Keratinocyte (primary cell): ENCODE results near the gene IVNS1ABP. TPM values are rescaled to one million over a fixed set of nuclear protein-coding genes. Genes with fewer than 3 reads are reported as not detected.

Source experiments
- DNase-seq: peaks from one replicate; pipeline ENCODE4 v3.0.0-alpha.2; 2011; ENCODE audit warnings: low read depth, missing footprints, low spot score
- FAIRE-seq: peaks from 2 replicates; lab custom pipeline; 2011; peaks lifted over from hg19 to GRCh38; lab: Jason Lieb, UNC
- H2AFZ ChIP-seq: 2 replicates; pipeline ENCODE4 v1.6.0; 2012; ENCODE audit warnings: low read length, control low read depth, inconsistent platforms; ENCODE audit not compliant: control insufficient read depth
- H3K27ac ChIP-seq: 2 replicates; pipeline ENCODE4 v1.5.1; 2011; ENCODE audit warnings: low read length; ENCODE audit not compliant: control insufficient read depth, insufficient read depth
- H3K27me3 ChIP-seq: 3 replicates; pipeline ENCODE4 v1.6.0; 2011; ENCODE audit warnings: low read length; ENCODE audit not compliant: control insufficient read depth, insufficient read depth; ENCODE audit errors: extremely low read depth
- H3K36me3 ChIP-seq, 2 experiments: 2 replicates in 1 of 2; 3 replicates in 1 of 2; pipeline ENCODE4 v1.5.1; 2011; ENCODE audit warnings: low read length in 2 of 2, mild to moderate bottlenecking in 1 of 2; ENCODE audit not compliant: control insufficient read depth in 2 of 2, insufficient read depth in 2 of 2; ENCODE audit errors: extremely low read depth in 1 of 2
- H3K4me1 ChIP-seq: 3 replicates; pipeline ENCODE4 v1.5.1; 2011; ENCODE audit warnings: low read length; ENCODE audit not compliant: control insufficient read depth, insufficient read depth; ENCODE audit errors: extremely low read depth
- H3K4me2 ChIP-seq: 3 replicates; pipeline ENCODE4 v1.6.0; 2011; ENCODE audit warnings: low read depth, low read length; ENCODE audit not compliant: control insufficient read depth, insufficient read depth; ENCODE audit errors: extremely low read depth
- H3K4me3 ChIP-seq, 3 experiments: fragments of 200-600 bp in 1 of 3; sonication (generic) in 1 of 3; 2 replicates in 2 of 3; 3 replicates in 1 of 3; pipeline ENCODE4 v1.5.1; 2011 to 2016; ENCODE audit warnings: low read length in 3 of 3, mild to moderate bottlenecking in 3 of 3, control low read depth in 2 of 3, inconsistent platforms in 1 of 3, low read depth in 1 of 3, mixed read lengths in 1 of 3, mixed run types in 1 of 3, moderate library complexity in 1 of 3; ENCODE audit not compliant: control insufficient read depth in 2 of 3, insufficient read depth in 2 of 3; ENCODE audit errors: extremely low read depth in 1 of 3
- H3K79me2 ChIP-seq: 2 replicates; pipeline ENCODE4 v1.6.0; 2012; ENCODE audit warnings: low read length; ENCODE audit not compliant: control insufficient read depth, insufficient read depth
- H3K9ac ChIP-seq: 3 replicates; pipeline ENCODE4 v1.6.0; 2011; ENCODE audit warnings: low read length; ENCODE audit not compliant: control insufficient read depth, insufficient read depth; ENCODE audit errors: extremely low read depth
- H3K9me1 ChIP-seq: 3 replicates; pipeline ENCODE4 v1.6.0; 2011; ENCODE audit warnings: low read length; ENCODE audit not compliant: control insufficient read depth, insufficient read depth; ENCODE audit errors: extremely low read depth
- H3K9me3 ChIP-seq: 2 replicates; pipeline ENCODE4 v1.5.1; 2012; ENCODE audit warnings: low read depth, low read length; ENCODE audit not compliant: control insufficient read depth
- H4K20me1 ChIP-seq: 3 replicates; pipeline ENCODE4 v1.6.0; 2011; ENCODE audit warnings: low read length; ENCODE audit not compliant: control insufficient read depth, insufficient read depth; ENCODE audit errors: extremely low read depth
- EZH2 ChIP-seq: IDR thresholded peaks from one replicate; pipeline ENCODE4 v1.6.1; 2012; ENCODE audit warnings: inconsistent platforms, mild to moderate bottlenecking, low read length, moderate library complexity
- dilution Hi-C: fragments of 300-500 bp; cut with MboI; formaldehyde crosslinking; loops from one replicate; pipeline ENCODE4 v1.7.0; 2020; ENCODE audit warnings: low sequenced_read_pairs; ENCODE audit not compliant: extremely low pct_ligation_motif_present
- polyA plus RNA-seq, 5 experiments: library from polyadenylated mRNA; depleted of rRNA in 3 of 5; stranded (reverse) in 3 of 5; stranded (forward) in 1 of 5; unstranded in 1 of 5; fragments of >200 nt; gene quantifications; 1 replicate in 1 of 5; 2 replicates in 3 of 5; 3 replicates in 1 of 5; pipeline versions ENCODE4 v1.2.1 to v1.2.3, GENCODE V29; 2011 to 2012; ENCODE audit warnings: missing spikeins in 2 of 5, low read depth in 1 of 5, low replicate concordance in 1 of 5
- TF ChIP-seq, protein P1 (sequence below), 3 experiments: IDR thresholded peaks in 1 of 3; conservative IDR thresholded peaks in 1 of 3; optimal IDR thresholded peaks in 1 of 3; 2 replicates in 2 of 3; 3 replicates in 1 of 3; pipeline versions ENCODE3 to v1.5.1; 2011; ENCODE audit warnings: low read length in 3 of 3, mild to moderate bottlenecking in 3 of 3, moderate library complexity in 2 of 3, control low read depth in 1 of 3, inconsistent platforms in 1 of 3; ENCODE audit not compliant: insufficient read depth in 2 of 3; ENCODE audit errors: extremely low read depth in 1 of 3

The IVNS1ABP gene
- polyA plus RNA-seq, 1 donor (not counting 4 experiments of a cell fraction or from before 2014, with no cell fraction given) = 162 TPM

DNA sequence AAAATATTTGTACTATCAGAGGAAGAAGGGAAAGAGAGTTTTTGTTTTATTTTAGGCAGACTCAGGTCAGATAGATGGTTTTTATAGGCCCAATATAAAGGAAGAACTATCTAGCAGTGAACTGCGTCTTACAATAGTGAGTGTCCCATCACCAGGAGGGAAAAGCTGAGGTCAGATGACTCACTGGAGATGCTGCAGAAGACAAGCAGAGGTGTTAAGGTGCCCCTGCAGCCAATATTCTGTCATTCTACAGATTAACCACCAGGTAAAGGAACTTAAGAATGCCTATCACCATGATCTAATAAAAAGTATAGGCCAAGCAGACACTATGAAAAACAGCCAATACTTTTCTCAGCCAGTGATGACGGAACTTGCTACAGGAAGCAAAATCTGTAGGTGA, 29.6 kb downstream of the IVNS1ABP start:
- Histone ChIP-seq H3K36me3 (no peaks in the 10 kb centered on the region), H3K9ac (no peak overlapping the region), H3K9me3 (no peaks in the 10 kb centered on the region), H3K4me3 (no peak overlapping the region), H3K9me1 (no peaks in the 10 kb centered on the region), H3K79me2 (no peaks in the 10 kb centered on the region), H3K27me3 (no peaks in the 10 kb centered on the region), H3K4me1 (no peaks in the 10 kb centered on the region), H2AFZ (no peak overlapping the region), H4K20me1 (no peaks in the 10 kb centered on the region), H3K4me2 (no peak overlapping the region), H3K27ac (no peak overlapping the region)
- FAIRE-seq = no peak
- DNase-seq = no peak
- TF ChIP-seq, protein P1, sequence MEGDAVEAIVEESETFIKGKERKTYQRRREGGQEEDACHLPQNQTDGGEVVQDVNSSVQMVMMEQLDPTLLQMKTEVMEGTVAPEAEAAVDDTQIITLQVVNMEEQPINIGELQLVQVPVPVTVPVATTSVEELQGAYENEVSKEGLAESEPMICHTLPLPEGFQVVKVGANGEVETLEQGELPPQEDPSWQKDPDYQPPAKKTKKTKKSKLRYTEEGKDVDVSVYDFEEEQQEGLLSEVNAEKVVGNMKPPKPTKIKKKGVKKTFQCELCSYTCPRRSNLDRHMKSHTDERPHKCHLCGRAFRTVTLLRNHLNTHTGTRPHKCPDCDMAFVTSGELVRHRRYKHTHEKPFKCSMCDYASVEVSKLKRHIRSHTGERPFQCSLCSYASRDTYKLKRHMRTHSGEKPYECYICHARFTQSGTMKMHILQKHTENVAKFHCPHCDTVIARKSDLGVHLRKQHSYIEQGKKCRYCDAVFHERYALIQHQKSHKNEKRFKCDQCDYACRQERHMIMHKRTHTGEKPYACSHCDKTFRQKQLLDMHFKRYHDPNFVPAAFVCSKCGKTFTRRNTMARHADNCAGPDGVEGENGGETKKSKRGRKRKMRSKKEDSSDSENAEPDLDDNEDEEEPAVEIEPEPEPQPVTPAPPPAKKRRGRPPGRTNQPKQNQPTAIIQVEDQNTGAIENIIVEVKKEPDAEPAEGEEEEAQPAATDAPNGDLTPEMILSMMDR (optimal IDR thresholded peaks at IDR 0.05 in 1 of 3, IDR thresholded peaks at IDR 0.05 in 1 of 3, conservative IDR thresholded peaks at IDR 0.05 in 1 of 3; ENCODE audit: extremely low read depth in 1 of 3, insufficient read depth in 2 of 3, low read length in 3 of 3) = no peak
- no peak for TF ChIP-seq EZH2
- dilution Hi-C loops = no loop called here

DNA sequence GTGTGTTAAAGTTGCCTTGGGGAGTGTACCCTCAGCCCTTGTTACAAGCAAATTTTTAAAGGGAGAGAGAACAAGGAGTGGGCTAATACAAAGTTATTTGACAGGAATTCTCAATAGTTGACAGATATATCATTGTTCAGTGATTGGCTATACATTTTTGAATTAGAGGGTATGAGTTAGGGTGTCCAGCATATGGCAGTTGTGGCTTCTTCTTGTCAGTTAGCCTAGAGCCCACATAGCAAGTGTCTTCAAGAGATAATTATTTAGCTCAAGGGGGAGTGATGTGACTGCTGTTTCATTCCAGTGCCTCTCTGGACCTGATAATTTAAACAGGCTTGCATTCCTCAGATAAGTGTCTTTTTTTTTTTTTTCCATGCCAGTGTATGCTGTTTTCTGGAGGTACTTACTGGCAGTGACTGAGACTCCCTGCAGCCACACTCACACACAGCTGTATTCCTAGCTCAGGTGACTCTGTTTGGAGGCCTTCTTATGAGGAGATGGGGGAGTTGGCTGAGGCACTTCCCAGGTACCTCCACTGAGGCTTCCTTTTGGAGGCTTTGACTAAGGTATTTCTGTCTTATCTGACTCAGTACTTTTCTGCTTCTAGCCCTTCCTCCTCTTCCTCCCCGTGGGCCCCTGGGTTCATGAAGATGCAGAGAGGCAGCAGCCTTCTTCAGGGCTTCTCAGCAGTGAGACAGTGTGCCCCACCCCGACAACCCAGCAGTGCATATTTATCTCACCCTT, 32.3 kb downstream of the IVNS1ABP start:
- H4K20me1 ChIP-seq = no peaks in the 10 kb centered on the region
- DNase-seq (no peak), FAIRE-seq (no peak)
- H3K27me3 ChIP-seq = no peaks in the 10 kb centered on the region
- H3K4me3 ChIP-seq = no peak overlapping the region
- dilution Hi-C loops = no loop called here
- H3K4me1 ChIP-seq = no peaks in the 10 kb centered on the region
- H3K9me1 ChIP-seq = no peaks in the 10 kb centered on the region
- no peak overlapping the region for H3K27ac ChIP-seq
- H3K79me2 ChIP-seq = no peaks in the 10 kb centered on the region
- H3K36me3 ChIP-seq = no peaks in the 10 kb centered on the region
- no peaks in the 10 kb centered on the region for H3K9me3 ChIP-seq
- H3K9ac ChIP-seq = no peak overlapping the region
- H2AFZ ChIP-seq = no peak overlapping the region
- TF ChIP-seq EZH2 = no peak
- TF ChIP-seq, protein P1 (optimal IDR thresholded peaks at IDR 0.05 in 1 of 3, IDR thresholded peaks at IDR 0.05 in 1 of 3, conservative IDR thresholded peaks at IDR 0.05 in 1 of 3; ENCODE audit: extremely low read depth in 1 of 3, insufficient read depth in 2 of 3, low read length in 3 of 3) = no peak
- H3K4me2 ChIP-seq = no peak overlapping the region
